CD4-positive, CD25-positive, alpha-beta regulatory T cell (primary cell): ENCODE measurements around the gene TREH. TPM values are rescaled to one million over a fixed set of nuclear protein-coding genes. Genes with fewer than 3 reads are reported as not detected.

Experiments
- ATAC-seq, 2 donors: fragments of 150-1000 bp; cut with Tn5 transposase; one replicate each; pipeline ENCODE4 v1.10.0; 2021; ENCODE audit warnings: low read depth in 2 of 2, moderate number of reproducible peaks in 2 of 2, moderate library complexity in 1 of 2
- DNase-seq, 3 donors: peaks; one replicate each; pipeline versions ENCODE4 v3.0.0 to v3.0.0-alpha.2; 2012 to 2022; ENCODE audit warnings: mixed read lengths in 1 of 3
- H3K27ac ChIP-seq: one replicate; pipeline ENCODE4 v1.7.0; 2013; ENCODE audit warnings: mild to moderate bottlenecking, low read length; ENCODE audit not compliant: insufficient read depth, poor library complexity, severe bottlenecking
- H3K27me3 ChIP-seq: one replicate; pipeline ENCODE4 v1.7.0; 2013; ENCODE audit warnings: low read length; ENCODE audit not compliant: control insufficient read depth, insufficient read depth
- H3K36me3 ChIP-seq: one replicate; pipeline ENCODE4 v1.7.0; 2013; ENCODE audit warnings: mild to moderate bottlenecking, low read length, moderate library complexity; ENCODE audit not compliant: control insufficient read depth, insufficient read depth
- H3K4me1 ChIP-seq: 2 replicates; pipeline ENCODE4 v1.7.0; 2013; ENCODE audit warnings: mild to moderate bottlenecking, low read length; ENCODE audit not compliant: insufficient read depth, control insufficient read depth, poor library complexity, severe bottlenecking
- H3K4me3 ChIP-seq: one replicate; pipeline ENCODE4 v1.7.0; 2013; ENCODE audit warnings: low read depth, mild to moderate bottlenecking, low read length, moderate library complexity
- H3K9me3 ChIP-seq, 2 experiments: 1 replicate in 1 of 2; 2 replicates in 1 of 2; pipeline ENCODE4 v1.7.0; 2013; ENCODE audit warnings: low read length in 2 of 2, mild to moderate bottlenecking in 1 of 2, moderate library complexity in 1 of 2; ENCODE audit not compliant: control insufficient read depth in 2 of 2
- H3K27ac Mint-ChIP-seq, 3 donors: one replicate each; pipeline ENCODE4 v1.8.0; 2020 to 2022; ENCODE audit warnings: mild to moderate bottlenecking in 3 of 3, mixed read lengths in 3 of 3, moderate library complexity in 2 of 3
- H3K27me3 Mint-ChIP-seq: one replicate; pipeline ENCODE4 v1.8.0; 2022; ENCODE audit warnings: mild to moderate bottlenecking, mixed read lengths
- H3K36me3 Mint-ChIP-seq: one replicate; pipeline ENCODE4 v1.8.0; 2020; ENCODE audit warnings: mixed read lengths
- H3K4me1 Mint-ChIP-seq, 4 donors: one replicate each; pipeline ENCODE4 v1.8.0; 2020 to 2022; ENCODE audit warnings: mixed read lengths in 4 of 4, mild to moderate bottlenecking in 1 of 4
- H3K4me3 Mint-ChIP-seq, 4 donors: one replicate each; pipeline ENCODE4 v1.8.0; 2020 to 2022; ENCODE audit warnings: mild to moderate bottlenecking in 4 of 4, mixed read lengths in 4 of 4, moderate library complexity in 3 of 4
- H3K9me3 Mint-ChIP-seq, 7 donors: one replicate each; pipeline ENCODE4 v1.8.0; 2020 to 2022; ENCODE audit warnings: mixed read lengths in 7 of 7, mild to moderate bottlenecking in 3 of 7, moderate library complexity in 2 of 7
- polyA plus RNA-seq, 4 donors: library from polyadenylated mRNA; unstranded; fragments of 300-500 nt; fragmentation: Illumina TruSeq; gene quantifications; one replicate each; pipeline ENCODE4 v1.2.3, GENCODE V29; 2021
- total RNA-seq: library from RNA; stranded (reverse); gene quantifications from one replicate; pipeline ENCODE4 v1.2.3, GENCODE V29; 2022

TREH gene
- total and polyA plus RNA-seq, 5 donors from 2014 or later: not detected

- Histone ChIP-seq H3K27me3 (no peaks in the 10 kb centered on the region), H3K27ac (no peak overlapping the region), H3K4me1 (no peaks in the 10 kb centered on the region), H3K4me3 (no peak overlapping the region), H3K9me3 (no peaks in the 10 kb centered on the region), H3K36me3 (no peaks in the 10 kb centered on the region)
- Mint-ChIP-seq H3K4me1 (no peaks in the 10 kb centered on the region), H3K9me3 (no peaks in the 10 kb centered on the region), H3K36me3 (no peaks in the 10 kb centered on the region), H3K27ac (peak overlapping the region in 1 of 3 donors; percentile 36), H3K4me3 (no peak overlapping the region), H3K27me3 (peaks cover 7% of the 10 kb centered on the region)
- no peak for ATAC-seq
- DNase-seq: no peak
Observed at GRCh38 chr11:118628861-118629549, 50.4 kb downstream of the TREH start.

GRCh38 chr11:118628432-118628831, 51.0 kb downstream of the TREH start:
- no peaks in the 10 kb centered on the region for H3K27me3 ChIP-seq
- no peaks in the 10 kb centered on the region for H3K36me3 ChIP-seq
- ATAC-seq (no peak), DNase-seq (no peak)
- H3K27ac ChIP-seq: no peak overlapping the region
- H3K4me1 ChIP-seq: no peaks in the 10 kb centered on the region
- H3K27me3 Mint-ChIP-seq: peaks cover 7% of the 10 kb centered on the region
- H3K4me3 Mint-ChIP-seq: no peak overlapping the region
- no peaks in the 10 kb centered on the region for H3K9me3 ChIP-seq
- no peaks in the 10 kb centered on the region for H3K4me1 Mint-ChIP-seq
- no peaks in the 10 kb centered on the region for H3K9me3 Mint-ChIP-seq
- no peak overlapping the region for H3K4me3 ChIP-seq
- H3K36me3 Mint-ChIP-seq: no peaks in the 10 kb centered on the region
- H3K27ac Mint-ChIP-seq: no peak overlapping the region

GRCh38 chr11:118628031-118628430, 51.4 kb downstream of the TREH start:
- Histone ChIP-seq H3K27ac (no peak overlapping the region), H3K4me1 (no peaks in the 10 kb centered on the region), H3K9me3 (no peaks in the 10 kb centered on the region), H3K36me3 (no peaks in the 10 kb centered on the region), H3K4me3 (no peak overlapping the region), H3K27me3 (no peaks in the 10 kb centered on the region)
- H3K4me1 Mint-ChIP-seq: no peaks in the 10 kb centered on the region
- peaks cover 7% of the 10 kb centered on the region for H3K27me3 Mint-ChIP-seq
- H3K27ac Mint-ChIP-seq: no peak overlapping the region
- H3K4me3 Mint-ChIP-seq: no peak overlapping the region
- DNase-seq: no peak
- no peaks in the 10 kb centered on the region for H3K36me3 Mint-ChIP-seq
- no peak for ATAC-seq
- no peaks in the 10 kb centered on the region for H3K9me3 Mint-ChIP-seq

GRCh38 chr11:118627566-118627965, 51.9 kb downstream of the TREH start:
- no peaks in the 10 kb centered on the region for H3K36me3 Mint-ChIP-seq
- Histone ChIP-seq H3K27me3 (no peaks in the 10 kb centered on the region), H3K4me3 (no peak overlapping the region), H3K9me3 (no peaks in the 10 kb centered on the region), H3K27ac (no peak overlapping the region), H3K4me1 (no peaks in the 10 kb centered on the region), H3K36me3 (no peaks in the 10 kb centered on the region)
- no peak for DNase-seq
- no peaks in the 10 kb centered on the region for H3K9me3 Mint-ChIP-seq
- H3K4me3 Mint-ChIP-seq: no peak overlapping the region
- H3K27ac Mint-ChIP-seq: no peak overlapping the region
- peaks cover 4% of the 10 kb centered on the region for H3K27me3 Mint-ChIP-seq
- H3K4me1 Mint-ChIP-seq: no peaks in the 10 kb centered on the region
- ATAC-seq: no peak

- H3K27me3 ChIP-seq: peaks cover 4% of the 10 kb centered on the region
- peaks cover 12% of the 10 kb centered on the region for H3K27me3 Mint-ChIP-seq
- peaks cover 5% of the 10 kb centered on the region for H3K4me1 ChIP-seq
- no peaks in the 10 kb centered on the region for H3K9me3 ChIP-seq
- no peak overlapping the region for H3K4me3 Mint-ChIP-seq
- no peaks in the 10 kb centered on the region for H3K9me3 Mint-ChIP-seq
- H3K27ac Mint-ChIP-seq: no peak overlapping the region
- no peaks in the 10 kb centered on the region for H3K36me3 Mint-ChIP-seq
- DNase-seq (peak in 1 of 3 donors; percentile 26), ATAC-seq (no peak)
- no peaks in the 10 kb centered on the region for H3K36me3 ChIP-seq
- H3K4me1 Mint-ChIP-seq: peaks cover 0 to 7% (median 0%) of the 10 kb centered on the region in 4 donors
- no peak overlapping the region for H3K4me3 ChIP-seq
- H3K27ac ChIP-seq: no peak overlapping the region
Observed at GRCh38 chr11:118625976-118626375, 53.5 kb downstream of the TREH start.

- no peaks in the 10 kb centered on the region for H3K36me3 ChIP-seq
- peaks cover 7% of the 10 kb centered on the region for H3K27me3 ChIP-seq
- Mint-ChIP-seq H3K27me3 (peaks cover 16% of the 10 kb centered on the region), H3K4me1 (peaks cover 0 to 15% (median under 1%) of the 10 kb centered on the region in 4 donors), H3K27ac (no peak overlapping the region), H3K9me3 (no peaks in the 10 kb centered on the region), H3K36me3 (no peaks in the 10 kb centered on the region), H3K4me3 (no peak overlapping the region)
- H3K9me3 ChIP-seq: no peaks in the 10 kb centered on the region
- peaks cover 10% of the 10 kb centered on the region for H3K4me1 ChIP-seq
- no peak overlapping the region for H3K27ac ChIP-seq
- H3K4me3 ChIP-seq: no peak overlapping the region
- ATAC-seq (no peak), DNase-seq (no peak)
Observed at GRCh38 chr11:118625036-118625690, 54.3 kb downstream of the TREH start.

GRCh38 chr11:118623269-118623655, 56.2 kb downstream of the TREH start:
- no peak overlapping the region for H3K27ac Mint-ChIP-seq
- ATAC-seq: no peak

More at GRCh38 chr11:118623269-118623655, 56.2 kb downstream of the TREH start:
- Mint-ChIP-seq H3K4me3 (no peak overlapping the region), H3K36me3 (peaks cover 4% of the 10 kb centered on the region), H3K9me3 (no peaks in the 10 kb centered on the region), H3K4me1 (peaks cover 0 to 15% (median 3%) of the 10 kb centered on the region in 4 donors), H3K27me3 (peaks cover 24% of the 10 kb centered on the region)
- no peak for DNase-seq
- Histone ChIP-seq H3K27ac (no peak overlapping the region), H3K4me3 (no peak overlapping the region), H3K9me3 (no peaks in the 10 kb centered on the region), H3K4me1 (peaks cover 10% of the 10 kb centered on the region), H3K36me3 (no peaks in the 10 kb centered on the region), H3K27me3 (peaks cover 7% of the 10 kb centered on the region)
